ENCODE data around the gene RIPOR1.

DNA sequence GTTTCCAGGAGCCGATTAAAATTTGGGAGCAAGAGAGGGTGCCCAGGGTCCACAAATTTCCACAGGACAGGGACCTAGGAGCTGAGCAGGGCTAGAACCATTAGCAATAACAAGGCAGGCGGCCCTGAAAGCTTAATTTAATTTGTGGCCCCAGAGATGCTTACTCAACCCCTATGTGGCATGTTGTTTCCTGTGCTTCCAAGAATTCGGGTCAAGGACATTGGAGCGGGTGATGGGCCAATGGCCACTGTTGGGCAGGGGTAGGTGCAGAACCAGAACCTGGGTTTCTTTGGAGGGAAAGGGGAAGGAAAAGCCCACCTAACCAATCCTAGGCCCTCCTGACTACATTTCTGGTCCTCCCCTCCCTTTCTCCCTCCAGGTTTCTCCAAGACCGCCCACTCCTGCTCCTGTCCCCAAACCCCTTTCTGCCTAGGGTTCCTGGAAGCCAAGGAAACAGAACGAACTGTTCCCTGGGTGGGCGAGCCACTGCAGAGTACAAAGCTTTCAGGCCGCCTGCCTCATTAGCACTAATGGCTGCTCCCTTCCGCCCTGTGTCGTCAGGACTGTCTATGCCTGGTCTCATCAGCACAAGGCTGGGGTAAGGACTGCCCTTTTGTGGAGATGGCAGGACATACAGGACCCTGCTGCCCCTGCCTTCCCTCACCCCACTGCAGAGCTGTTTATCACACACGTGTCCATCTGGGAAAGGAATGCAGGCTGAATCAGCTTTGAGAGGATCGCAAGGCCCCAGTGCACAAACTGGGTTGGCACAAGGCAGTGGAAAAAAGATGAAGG is 44.7 kb upstream of the RIPOR1 start:
- TF ChIP-seq, protein P1, sequence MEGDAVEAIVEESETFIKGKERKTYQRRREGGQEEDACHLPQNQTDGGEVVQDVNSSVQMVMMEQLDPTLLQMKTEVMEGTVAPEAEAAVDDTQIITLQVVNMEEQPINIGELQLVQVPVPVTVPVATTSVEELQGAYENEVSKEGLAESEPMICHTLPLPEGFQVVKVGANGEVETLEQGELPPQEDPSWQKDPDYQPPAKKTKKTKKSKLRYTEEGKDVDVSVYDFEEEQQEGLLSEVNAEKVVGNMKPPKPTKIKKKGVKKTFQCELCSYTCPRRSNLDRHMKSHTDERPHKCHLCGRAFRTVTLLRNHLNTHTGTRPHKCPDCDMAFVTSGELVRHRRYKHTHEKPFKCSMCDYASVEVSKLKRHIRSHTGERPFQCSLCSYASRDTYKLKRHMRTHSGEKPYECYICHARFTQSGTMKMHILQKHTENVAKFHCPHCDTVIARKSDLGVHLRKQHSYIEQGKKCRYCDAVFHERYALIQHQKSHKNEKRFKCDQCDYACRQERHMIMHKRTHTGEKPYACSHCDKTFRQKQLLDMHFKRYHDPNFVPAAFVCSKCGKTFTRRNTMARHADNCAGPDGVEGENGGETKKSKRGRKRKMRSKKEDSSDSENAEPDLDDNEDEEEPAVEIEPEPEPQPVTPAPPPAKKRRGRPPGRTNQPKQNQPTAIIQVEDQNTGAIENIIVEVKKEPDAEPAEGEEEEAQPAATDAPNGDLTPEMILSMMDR (IDR thresholded peaks at IDR 0.05) = no peak
- TF ChIP-seq, protein P2, sequence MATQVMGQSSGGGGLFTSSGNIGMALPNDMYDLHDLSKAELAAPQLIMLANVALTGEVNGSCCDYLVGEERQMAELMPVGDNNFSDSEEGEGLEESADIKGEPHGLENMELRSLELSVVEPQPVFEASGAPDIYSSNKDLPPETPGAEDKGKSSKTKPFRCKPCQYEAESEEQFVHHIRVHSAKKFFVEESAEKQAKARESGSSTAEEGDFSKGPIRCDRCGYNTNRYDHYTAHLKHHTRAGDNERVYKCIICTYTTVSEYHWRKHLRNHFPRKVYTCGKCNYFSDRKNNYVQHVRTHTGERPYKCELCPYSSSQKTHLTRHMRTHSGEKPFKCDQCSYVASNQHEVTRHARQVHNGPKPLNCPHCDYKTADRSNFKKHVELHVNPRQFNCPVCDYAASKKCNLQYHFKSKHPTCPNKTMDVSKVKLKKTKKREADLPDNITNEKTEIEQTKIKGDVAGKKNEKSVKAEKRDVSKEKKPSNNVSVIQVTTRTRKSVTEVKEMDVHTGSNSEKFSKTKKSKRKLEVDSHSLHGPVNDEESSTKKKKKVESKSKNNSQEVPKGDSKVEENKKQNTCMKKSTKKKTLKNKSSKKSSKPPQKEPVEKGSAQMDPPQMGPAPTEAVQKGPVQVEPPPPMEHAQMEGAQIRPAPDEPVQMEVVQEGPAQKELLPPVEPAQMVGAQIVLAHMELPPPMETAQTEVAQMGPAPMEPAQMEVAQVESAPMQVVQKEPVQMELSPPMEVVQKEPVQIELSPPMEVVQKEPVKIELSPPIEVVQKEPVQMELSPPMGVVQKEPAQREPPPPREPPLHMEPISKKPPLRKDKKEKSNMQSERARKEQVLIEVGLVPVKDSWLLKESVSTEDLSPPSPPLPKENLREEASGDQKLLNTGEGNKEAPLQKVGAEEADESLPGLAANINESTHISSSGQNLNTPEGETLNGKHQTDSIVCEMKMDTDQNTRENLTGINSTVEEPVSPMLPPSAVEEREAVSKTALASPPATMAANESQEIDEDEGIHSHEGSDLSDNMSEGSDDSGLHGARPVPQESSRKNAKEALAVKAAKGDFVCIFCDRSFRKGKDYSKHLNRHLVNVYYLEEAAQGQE (IDR thresholded peaks at IDR 0.05; ENCODE audit: insufficient read depth in 1 of 2, low read depth in 2 of 2, low read length in 1 of 2) = no peak
- TF ChIP-seq POLR2AphosphoS5 (IDR thresholded peaks at IDR 0.05; ENCODE audit: low read depth, low read length) = no peak
